GM18526 (cell line): ENCODE data around the gene TMEM11.

ENCODE experiments used
- POLR2A ChIP-seq: IDR thresholded peaks from 3 replicates; pipeline ENCODE4 v1.6.1; 2011; ENCODE audit not compliant: insufficient read length; ENCODE audit errors: extremely low read depth

TMEM11 gene

DNA sequence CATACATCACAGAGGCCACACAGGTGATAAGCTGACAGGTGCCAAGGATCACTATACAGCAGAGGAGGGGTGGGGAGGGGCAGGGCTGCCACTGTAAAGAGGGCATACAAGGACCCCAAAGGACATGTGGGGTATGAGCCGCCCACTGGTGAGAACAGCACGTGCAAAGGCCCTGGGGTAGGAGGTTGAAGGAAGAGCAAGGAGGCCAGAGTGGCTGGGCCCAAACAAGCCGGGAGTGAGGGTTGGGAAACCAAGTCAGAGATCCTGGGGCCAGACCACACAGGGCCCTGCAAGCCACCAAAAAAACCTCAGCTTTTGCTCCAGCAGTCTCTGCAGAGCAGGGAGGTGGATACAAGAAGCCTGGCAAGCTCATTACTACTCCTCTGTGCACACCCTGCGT, 32.7 kb upstream of the TMEM11 start:
- no peak for TF ChIP-seq POLR2A

DNA sequence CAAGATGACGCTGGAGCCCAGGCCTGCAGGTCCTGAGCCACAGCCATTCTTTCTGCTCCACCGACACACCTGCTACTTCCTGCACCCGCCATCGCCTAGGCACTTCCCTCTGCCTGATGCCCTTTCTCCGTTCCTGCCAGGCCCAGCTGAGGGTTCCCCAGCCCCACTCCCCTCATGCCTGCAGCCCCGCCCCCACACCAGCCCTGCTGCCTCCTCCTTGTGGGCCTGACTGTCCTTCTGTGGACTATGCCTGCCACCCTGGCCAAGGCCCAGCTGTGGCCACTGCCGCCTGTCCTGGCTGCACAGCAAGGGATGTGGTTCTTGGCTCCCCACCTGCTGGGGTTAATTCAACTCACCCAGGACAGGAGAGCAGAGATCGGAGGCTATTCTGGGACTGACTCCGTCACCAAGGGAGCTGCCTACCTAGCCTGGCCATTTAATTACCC, 31.7 kb upstream of the TMEM11 start:
- TF ChIP-seq POLR2A, result no peak

DNA sequence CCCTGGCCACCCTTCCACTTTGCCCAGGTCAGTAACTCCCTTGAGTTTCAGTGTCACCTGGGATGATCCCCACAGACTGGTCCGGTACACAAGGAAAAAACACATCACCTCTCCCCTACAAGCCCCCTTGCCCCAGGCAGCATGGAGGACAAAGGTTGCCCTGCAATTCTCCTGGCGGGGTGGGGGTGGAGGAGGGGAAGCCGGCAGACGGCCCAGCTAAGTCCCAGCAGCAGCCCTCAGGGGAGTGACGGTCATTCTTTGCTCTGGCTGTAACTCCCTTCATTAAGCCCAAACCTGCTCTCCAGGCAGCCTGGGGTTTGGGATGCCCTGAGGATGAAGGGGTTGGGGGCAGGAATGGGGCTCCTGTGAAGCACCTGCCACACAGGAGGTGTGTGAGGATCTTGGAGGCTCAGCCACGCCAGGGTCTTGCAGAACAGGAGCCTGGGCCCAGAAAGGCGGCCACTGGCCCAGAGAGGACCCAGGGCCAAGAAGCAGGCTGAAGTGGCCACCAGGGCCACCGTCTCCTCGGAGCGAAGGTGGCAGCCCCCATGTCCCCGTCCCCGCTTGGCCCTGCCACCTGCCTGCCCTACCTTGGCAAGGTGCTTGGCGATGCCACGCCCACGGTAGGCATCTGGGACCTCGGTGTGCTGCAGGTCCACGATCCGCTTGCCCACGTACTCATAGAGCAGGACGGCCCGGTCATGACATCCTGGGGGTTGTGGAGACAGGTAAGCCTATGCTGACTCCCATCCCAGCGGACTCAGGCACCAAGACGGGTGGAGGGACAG, 29.7 kb upstream of the TMEM11 start:
- TF ChIP-seq POLR2A, result no peak

DNA sequence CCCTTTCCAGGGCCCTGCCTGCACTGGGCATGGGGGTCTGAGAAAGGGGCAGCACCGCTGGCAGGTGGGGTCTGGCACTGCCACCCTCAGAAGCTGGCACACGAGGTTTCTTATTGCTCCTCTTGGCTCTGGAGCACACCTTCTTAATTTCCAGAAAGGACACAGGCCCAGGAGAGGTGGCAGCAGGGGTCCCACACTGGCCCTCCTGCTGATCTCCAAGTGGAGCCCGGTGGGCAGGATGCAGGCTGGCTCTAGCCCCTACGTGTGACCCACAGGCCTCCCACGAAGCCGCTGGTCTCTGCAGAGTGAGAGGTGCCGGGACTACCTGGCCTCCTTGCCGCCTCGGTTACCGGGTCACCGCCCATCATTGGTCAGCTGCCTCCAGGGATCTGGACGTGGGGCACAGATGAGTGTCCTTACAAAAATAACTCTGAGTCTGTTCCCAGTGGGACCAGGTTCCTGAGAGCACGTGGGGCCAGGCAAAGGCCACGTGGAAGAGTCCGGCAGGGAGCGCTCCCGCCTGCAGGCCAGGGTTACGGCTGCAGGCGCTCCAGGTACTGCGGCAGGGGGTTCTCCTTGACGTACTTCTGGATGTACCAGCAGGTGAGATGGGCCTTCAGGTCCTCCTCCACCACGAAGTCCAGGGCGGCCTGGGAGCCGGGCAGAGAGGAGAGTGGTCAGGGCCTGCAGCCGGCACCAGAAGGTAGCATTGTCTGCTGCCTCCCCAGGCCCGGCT, 29.0 kb upstream of the TMEM11 start:
- TF ChIP-seq POLR2A, result no peak

DNA sequence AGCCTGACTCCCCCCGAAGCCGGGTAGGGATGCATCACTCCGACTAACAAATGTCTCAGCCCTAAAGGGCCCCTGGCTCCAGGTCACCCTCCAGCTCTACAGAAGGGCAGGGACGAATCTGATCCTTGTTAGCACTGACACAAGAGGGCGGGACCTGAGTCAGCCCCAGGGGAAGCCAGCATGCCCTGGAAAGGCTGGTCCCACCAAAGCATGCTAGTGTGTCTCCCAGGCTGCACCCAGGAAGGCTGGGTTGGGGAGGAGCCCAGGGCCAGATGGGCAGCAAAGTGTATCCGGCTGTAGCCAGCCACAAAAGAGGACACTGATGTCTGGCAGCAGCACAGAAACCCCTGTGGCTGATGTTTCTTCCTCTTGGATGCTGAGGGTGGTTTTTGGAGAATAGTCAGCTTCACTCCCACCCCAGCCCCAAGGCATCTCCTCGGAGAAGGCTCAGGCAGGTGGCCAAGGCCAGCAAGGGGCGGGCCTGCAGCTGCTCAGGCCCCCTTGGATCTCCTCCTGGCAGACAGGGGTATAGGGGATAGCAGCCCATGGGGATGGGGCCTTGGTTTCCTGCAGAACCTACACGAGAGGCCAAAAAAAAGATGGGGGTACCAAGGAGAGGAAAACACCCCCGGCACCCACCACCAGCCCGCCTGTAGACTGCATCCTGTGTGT, 28.2 kb upstream of the TMEM11 start:
- no peak for TF ChIP-seq POLR2A

DNA sequence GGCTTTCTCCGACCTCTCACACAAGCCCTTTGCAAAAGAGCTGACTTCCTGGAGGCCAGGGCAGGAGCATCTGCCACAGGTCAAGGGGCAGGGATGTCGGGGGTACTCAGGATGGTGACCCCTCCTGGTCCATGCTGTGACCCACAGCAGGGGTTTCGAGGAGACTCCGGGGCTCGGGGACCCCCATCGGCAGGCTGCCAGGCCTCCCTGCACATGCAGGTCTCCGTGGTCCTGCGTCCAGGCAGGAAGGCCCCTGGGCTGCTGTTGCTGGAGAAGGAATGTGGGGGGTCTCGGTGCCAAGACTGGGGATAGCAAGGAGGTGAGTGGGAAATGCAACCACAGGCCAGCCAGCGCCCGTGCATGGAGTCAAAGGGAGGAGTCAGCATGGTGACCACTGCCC, 27.6 kb upstream of the TMEM11 start:
- no peak for TF ChIP-seq POLR2A

DNA sequence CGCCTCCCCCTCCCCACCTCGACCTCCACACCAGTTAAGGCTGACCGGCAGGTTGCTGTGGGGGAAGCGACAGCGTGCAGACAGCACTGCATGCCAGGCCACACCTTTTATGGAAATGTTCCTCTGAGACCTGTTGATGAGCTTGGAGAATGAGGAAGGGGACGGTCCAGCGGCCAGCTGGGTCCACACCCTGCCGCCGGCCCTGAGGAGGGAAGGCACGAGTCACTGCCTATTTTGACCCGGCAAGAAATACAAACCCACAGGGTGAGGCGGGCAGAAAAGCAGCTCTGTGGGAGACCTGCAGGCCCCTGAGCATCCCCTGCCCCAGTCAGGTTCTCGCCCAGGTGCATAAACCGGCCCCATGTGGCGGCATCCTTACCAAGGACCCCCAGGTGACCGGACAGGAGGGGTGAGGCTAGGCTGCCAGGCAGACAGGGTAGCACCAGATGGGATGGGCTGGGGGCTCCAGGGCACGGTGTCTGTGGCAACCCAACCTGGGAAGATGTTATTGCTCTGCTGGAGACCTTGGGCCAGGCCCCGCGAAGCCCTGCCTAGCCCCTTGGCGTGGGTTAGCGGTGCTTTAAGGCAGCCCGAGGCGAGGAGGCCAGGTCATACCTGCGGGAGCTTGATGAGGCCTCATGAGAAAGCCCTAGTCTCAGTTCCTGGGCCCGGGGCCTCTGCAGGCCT, 26.6 kb upstream of the TMEM11 start:
- no peak for TF ChIP-seq POLR2A

DNA sequence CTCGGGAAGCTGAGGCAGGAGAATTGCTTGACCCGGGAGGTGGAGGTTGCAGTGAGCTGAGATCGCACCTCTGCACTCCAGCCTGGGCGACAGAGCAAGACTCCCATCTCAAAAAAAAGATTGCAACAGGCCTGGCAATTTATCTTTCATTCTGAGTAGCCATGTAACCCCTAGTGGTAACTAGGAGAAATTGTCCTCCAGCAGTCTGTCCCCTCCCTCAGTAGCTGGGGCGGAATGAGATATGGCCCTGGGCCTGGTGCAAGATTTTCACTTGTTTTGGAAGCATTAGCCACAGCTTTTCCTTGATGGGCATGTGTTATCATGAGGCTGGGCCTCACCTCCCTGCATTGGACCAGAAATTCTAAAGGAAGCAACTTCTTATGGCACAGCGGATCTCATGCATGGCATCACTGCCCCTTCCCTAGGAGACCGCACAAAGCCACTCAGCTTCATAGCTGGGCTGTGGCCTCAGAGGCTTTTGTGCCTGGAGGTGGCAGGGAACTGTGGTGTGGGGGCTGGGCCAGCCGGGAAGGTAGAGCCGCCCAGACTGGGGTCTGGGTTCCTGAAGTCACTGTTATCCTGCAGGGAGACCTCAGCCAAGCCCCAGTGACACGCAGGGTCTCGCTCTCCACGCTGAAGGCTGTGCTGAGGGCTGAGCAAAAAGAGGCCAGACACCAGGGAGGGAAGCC, 25.9 kb upstream of the TMEM11 start:
- no peak for TF ChIP-seq POLR2A

DNA sequence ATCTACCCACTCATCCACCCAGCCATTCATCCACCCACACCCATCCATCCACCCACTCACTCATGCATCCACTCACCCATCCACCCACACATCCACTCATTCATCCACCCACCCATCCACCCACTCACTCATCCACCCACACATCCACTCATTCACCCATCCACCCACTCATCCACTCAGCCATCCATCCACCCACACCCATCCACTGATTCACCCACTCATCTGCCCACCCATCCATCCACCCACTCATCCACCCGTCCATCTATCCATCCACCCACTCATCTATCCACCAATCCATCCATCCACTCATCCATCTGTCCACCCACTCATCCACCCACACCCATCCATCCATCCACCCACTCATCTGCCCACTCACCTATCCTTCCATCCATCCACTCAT, 22.0 kb upstream of the TMEM11 start:
- TF ChIP-seq POLR2A, result no peak

DNA sequence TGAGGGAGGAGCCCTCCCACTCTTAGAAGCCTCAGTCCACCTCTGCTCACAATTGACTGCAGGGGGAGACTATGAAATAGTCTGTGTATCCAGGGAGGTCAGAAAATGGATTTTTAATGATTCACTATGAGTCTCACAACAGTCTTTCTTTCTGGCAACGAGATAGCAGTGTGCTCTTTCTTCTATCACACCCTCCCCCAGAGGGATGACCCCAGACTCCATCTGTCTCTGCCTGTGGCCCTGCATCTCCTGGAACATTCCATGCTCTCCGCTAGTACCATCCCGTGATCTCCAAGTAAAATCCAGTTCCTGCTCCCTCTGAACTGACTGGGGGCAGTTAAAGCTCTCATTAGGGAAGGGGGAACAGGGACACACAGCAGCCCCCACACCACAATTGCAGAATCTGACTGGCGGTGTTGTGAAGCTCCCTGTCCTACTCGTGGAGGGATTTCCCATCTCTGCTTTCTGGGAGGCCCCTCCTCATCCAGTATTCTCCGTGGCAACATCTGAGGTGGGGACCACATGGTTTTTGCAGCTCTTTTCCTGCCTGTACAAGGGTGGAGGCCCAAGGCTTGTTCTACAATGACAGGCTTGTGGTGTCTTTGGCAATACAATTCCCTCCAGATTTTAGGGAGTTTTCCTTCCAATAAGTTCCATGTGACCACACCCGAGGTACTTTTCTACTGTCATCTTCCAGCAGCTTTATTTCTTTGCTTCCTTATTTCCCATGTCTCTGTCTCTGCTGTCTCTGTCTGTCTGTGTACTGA, 19.8 kb upstream of the TMEM11 start:
- TF ChIP-seq POLR2A, result no peak

DNA sequence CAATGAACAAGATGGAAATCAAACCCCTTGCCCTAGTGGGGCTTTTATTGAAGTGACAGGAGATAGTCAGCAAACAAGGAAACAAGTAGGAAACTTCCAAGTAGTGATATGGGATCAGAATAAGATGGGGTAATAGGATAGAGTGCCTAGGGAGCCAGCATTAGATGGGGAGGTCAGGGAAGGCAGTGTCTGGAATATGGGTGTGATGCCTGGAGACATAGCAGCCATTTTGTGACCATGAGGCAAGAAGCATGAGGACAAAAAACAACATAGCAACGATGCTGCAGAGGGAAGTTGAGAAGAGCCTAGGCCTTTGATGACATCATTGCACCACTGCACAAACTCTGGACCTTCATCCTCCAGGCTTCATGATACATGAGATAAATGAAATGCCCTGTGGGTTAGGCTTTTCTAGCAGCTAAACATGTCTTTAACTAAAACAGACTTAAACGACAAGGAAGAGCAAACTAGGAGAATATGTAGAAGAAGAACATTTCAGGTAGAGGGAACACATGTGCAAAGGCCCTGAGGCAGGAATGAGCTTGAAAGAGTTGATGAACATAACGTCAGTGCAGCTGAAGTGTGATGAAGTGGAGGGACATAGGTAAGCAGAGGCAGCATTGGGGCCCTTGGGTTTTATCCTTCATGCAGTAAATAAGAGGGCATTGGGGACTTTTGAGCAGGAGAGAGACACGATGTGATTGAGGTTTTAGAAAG, 18.2 kb upstream of the TMEM11 start:
- TF ChIP-seq POLR2A, result no peak

DNA sequence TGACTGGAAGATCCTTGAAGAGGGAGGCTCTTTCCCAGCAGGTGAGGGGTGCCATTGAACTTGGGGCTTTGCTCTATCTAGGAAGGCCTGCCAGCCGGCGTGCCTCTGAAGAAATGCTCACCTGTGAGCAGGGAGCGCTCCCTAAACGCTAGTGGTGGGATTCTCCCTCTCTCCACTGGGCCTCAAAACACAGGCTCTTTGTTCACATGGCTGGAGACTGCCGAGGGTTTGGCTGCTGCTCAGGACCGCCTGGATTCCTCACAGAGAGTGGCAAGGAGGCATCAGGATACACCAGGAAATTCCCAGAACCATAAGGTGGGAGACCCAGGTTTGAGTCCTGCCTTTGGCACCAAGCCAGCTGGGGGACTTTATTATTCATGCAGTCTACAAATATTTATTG, 17.6 kb upstream of the TMEM11 start:
- no peak for TF ChIP-seq POLR2A

DNA sequence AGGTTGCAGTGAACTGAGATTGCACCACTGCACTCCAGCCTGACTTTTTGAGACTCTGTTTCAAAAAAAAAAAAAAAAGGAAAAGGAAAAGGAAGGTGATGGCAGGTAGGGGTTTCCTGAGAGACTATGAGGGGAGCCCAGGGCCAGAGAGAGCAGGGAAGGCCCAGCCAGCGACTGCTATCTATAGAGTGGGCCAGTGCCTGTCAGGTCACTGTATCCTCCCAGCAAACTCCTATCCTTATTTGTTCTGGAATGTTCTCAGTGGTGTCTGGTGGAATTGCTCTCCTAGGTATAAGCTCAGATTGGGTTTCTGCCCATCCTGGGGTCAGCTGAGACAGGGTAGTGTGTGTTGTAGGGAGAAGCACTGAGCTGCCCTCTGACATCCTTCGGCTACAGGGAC, 14.9 kb upstream of the TMEM11 start:
- TF ChIP-seq POLR2A, result no peak

DNA sequence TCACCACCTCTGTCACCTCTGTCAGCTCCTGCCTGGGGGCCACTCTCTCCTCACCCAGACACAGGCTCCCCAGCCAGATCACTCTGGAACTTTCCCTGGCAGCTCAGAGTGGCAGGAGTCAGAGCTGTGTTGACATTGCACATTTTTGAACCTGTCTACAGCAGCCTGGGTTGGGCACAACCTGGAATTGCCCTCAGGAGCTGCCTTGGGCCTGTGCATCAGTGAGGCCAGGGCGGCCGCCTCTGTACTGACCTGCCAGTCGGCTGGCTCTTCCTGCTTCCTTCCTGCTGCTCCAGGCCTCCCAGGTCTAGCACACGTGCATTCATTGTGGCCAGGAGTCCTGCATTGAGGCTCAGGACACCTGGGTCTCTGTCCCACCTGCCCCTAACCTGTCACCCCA, 14.2 kb upstream of the TMEM11 start:
- no peak for TF ChIP-seq POLR2A
